HG03432 (cell line): ENCODE results near the gene HOXD9.

ENCODE experiments used
- ATAC-seq: cut with Tn5 transposase; IDR thresholded peaks from one replicate; pipeline ENCODE4 v1.9.1; 2021; ENCODE audit warnings: mild to moderate bottlenecking, moderate library complexity; ENCODE audit not compliant: unreplicated experiment

HOXD9 gene

GRCh38 chr2:176122683-176123410, at the start of gene HOXD9:
TSS of gene HOXD9 (plus strand) at chr2:176122719. CDS start at chr2:176122769, 50 bp downstream.
- no peak for ATAC-seq

GRCh38 chr2:176072951-176073904, 49.3 kb upstream of the HOXD9 start:
- ATAC-seq: no peak

- ATAC-seq: no peak
Observed at GRCh38 chr2:176074919-176075425, 47.5 kb upstream of the HOXD9 start.

GRCh38 chr2:176075481-176075880, 47.0 kb upstream of the HOXD9 start:
- no peak for ATAC-seq

DNA sequence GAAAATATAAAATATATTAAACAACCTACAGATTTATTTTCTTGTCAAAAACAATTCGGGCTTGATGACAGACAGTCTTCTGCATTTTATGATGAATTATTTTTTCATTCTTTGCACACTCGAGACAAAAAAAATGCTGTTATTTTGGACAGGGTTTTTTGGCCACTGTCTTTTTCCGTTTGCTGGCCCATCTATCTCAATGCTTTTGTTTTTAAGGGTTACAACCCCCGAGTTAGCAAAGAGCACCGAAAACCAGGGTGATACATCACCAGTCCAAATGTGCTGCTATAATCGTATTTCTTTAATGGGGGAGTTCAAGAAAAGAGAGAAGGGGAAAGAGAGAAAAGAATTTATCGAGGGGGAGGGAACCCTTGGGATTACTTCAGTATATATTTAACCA, 46.5 kb upstream of the HOXD9 start:
- ATAC-seq: no peak

GRCh38 chr2:176076796-176077195, 45.7 kb upstream of the HOXD9 start:
- ATAC-seq: no peak

GRCh38 chr2:176078541-176079284, 43.8 kb upstream of the HOXD9 start:
- ATAC-seq: no peak

- no peak for ATAC-seq
Observed at GRCh38 chr2:176079285-176079830, 43.2 kb upstream of the HOXD9 start.

DNA sequence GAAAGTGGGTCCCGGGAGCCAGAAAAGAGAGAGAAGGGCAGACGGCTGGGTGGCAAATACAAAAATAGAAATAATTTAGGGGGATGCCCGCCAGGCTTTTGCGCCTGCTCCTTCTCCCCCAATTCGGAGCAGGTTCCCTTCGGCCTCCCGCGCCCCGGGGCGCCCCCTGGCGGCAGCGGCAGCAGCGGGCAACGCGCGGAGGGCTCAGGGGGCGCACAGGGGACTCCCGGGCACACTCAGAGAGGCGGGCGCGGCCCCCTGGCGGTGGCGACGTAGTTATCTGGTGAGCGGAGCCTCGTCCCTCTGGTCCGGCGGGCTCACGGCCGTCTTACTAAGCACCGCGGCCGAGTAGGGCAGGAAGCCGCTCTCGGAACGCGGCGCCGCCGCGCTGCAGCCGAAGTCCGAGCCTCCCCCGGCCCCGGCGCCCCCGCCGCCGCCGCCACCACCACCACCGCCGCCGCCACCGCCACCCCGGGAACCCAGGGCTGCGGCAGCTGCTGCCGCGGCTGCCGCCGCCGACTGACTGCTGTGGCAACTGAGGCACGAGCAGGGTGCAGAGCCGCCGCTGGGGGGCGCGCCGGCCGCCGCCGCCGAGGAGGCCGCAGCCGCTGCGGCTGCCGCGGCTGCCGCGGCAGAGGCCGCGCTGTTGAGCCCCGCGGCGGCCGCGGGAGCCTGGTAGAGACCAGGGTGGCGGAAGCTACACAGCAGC, 42.5 kb upstream of the HOXD9 start:
- no peak for ATAC-seq

GRCh38 chr2:176080540-176081375, 41.8 kb upstream of the HOXD9 start:
- no peak for ATAC-seq

- no peak for ATAC-seq
Observed at GRCh38 chr2:176081376-176081836, 41.1 kb upstream of the HOXD9 start.

GRCh38 chr2:176081837-176082524, 40.5 kb upstream of the HOXD9 start:
- ATAC-seq: no peak

DNA sequence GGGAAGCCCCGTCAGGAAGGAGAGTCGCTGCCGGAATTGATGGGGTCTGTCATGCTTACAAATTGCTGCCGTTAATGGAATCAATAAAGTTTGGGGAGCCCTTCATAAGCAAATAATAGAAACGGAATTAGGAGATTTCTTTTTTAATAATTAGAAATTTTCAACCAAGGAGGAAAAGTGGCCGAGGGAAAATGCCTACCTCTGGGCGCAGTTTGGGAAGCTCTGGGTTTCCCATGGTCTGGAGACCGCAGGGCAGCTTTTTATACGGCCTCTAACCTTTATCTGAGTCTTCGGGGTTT, 40.0 kb upstream of the HOXD9 start:
- no peak for ATAC-seq

DNA sequence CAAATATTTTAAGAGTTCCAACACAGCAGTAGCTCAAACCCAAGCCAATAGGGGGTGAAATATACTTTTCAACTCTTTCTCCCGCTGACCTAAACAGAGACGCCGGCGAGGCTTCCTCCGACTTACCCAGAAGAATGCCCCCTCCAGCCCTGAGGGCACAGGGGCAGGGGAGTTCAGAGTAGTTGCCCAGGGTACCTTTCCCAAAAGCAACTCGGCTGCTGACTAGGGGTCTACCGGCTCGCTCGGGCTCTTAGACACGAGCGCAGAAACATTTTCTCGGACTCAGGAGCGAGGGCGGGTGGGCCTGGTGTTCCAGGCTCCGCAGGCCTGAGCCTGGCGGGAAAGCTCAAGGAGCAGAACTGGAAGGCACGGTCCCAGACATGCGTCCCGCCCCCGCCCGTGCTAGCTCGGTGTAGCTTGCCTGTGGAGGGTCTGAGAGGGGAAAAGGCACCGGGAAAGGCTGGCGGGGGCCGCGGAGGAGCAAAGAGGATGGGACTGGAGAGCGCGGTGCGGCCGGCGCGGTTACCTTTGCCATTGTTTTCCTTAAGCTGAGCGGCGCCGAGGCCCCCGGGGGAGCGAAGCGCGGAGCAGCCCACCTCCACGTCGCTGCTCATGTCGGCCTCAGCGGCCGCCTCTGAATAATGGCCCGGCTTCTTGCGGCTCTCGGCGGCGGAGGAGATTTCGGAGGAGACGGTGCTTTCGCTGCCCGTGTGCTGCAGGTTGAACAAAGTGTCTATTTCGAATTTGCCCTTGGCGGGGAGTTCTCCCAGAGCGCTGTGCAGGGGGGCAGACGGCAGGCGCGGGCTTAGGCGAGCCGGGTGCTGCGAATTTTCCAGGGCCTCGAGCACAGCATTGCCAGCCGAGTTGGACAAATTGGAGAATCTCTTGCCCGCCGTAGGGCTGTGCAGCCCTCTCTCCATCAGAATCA, 39.4 kb upstream of the HOXD9 start:
- no peak for ATAC-seq

DNA sequence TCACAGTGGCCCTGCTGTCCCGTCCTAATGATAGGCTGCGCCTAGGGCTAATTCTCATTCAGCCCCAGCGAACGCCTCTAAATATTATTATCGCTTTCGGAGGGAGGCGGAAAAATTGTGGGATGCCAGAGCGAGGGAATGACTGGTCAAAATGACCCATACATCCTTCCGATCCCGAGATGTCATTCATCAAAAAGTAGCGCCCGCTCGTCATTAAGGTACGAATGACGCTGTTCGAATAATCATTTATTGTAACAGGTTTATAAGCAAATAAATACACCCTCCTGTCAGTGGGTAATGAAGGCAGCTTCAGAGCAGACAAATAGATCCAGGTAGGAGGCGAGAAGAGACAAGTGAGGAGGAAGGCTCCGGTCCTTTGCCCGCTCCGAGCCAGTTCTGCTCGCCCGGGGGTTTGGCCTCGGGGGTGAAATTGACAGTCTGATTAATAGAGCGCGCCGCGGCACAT, 38.7 kb upstream of the HOXD9 start, which contains the start of gene EVX2:
Gene EVX2, minus strand, starts transcription at position 167 of the 466 bp plus-strand sequence. CDS start 186 bp downstream, outside the sequence.
- no peak for ATAC-seq

DNA sequence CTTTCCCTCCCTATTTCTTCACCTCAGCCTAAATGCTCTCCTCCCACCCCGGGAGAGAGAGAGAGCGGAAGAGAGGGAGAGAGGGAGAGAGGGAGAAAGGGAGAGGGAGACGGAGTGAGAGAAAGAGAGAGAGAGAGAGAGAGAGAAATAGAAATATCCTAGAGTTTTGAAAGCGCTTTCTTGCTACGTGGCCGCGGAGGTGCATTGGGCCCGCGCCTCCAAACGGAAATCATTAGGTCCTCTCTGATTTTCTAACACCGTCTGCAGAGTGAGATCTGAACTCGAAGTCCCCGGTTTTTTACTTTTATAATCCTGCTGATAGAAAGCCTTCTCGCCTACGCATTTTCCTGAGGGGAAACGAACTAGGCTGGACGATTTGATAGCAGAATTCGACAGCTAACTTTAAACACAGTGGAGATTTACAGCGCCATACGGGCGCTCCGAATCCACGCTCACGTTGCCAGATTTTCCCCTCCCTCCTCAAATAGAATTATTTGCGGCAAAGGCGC, 37.9 kb upstream of the HOXD9 start:
- no peak for ATAC-seq

DNA sequence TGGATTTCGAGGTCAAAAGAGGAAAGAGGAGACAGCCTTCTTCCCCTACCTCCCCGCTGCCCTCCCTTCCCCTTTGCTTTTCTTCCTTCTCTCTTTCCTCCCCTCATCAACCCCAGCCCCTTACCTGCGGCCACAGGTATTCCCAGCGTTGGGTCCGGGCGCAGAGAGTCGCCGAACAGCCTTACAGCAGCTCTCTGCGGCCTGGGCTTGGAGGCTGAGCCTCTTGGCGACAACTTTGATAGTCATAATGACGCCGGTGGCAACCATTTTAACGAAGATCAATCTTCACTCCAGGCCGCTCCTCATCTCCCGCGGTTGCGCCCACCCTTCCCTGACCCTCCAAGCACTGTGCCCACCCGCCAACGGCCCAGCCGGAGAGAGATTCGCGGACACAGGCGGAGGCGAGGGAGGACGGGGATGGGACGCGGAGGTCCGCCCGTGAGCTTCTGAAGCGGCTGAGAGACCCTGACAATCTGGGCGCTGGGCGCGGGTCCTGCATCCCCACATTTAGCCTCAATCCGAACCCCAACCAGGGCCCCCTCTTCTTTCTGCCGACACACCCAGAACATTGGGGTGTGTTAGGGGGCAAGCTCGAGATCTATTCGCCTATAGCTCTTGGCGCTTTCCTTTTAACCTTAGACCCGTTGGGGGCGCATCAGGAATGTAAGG, 37.3 kb upstream of the HOXD9 start:
- no peak for ATAC-seq
